ENCODE measurements around the gene BPIFB2.
A peak's percentile ranks its signal among the peaks of the same experiment; 100 is the strongest.

The BPIFB2 gene

GRCh38 chr20:33054381-33054780, 46.9 kb downstream of the BPIFB2 start:
- DNase-seq, result no peak
- H3K36me3 ChIP-seq (ENCODE audit: control insufficient read depth in 4 of 4, insufficient read depth in 4 of 4, low read length in 3 of 4), result no peaks in the 10 kb centered on the region
- CTCF ChIA-PET, result no interaction called here
- no peaks in the 10 kb centered on the region for H3K4me1 ChIP-seq (ENCODE audit: control extremely low read depth in 1 of 4, control insufficient read depth in 4 of 4, insufficient read depth in 4 of 4, low read length in 3 of 4)
- no peak overlapping the region for H3K27ac ChIP-seq (ENCODE audit: insufficient read depth in 1 of 2, low read depth in 1 of 2, low read length in 2 of 2, poor library complexity in 1 of 2, severe bottlenecking in 2 of 2)
- H3K4me3 ChIP-seq (ENCODE audit: control insufficient read depth in 1 of 7, extremely low read depth in 1 of 7, insufficient read depth in 4 of 7, low read depth in 2 of 7, low read length in 6 of 7), result no peak overlapping the region
- WGBS (ENCODE audit: insufficient coverage), result 100% methylated on average over 6 of the region's 7 CpGs
- no peaks in the 10 kb centered on the region for H3K9me3 ChIP-seq (ENCODE audit: control extremely low read depth in 1 of 5, control insufficient read depth in 4 of 5, insufficient read depth in 2 of 5, low read depth in 1 of 5, low read length in 4 of 5)
- H3K27me3 ChIP-seq (replicated peaks in 2 of 5; ENCODE audit: control insufficient read depth in 4 of 5, insufficient read depth in 5 of 5, low read length in 4 of 5), result no peaks in the 10 kb centered on the region
- POLR2A ChIA-PET, result no interaction called here

- ChIA-PET POLR2A (no interaction called here), CTCF (no interaction called here)
- H3K4me3 ChIP-seq (ENCODE audit: control insufficient read depth in 1 of 7, extremely low read depth in 1 of 7, insufficient read depth in 4 of 7, low read depth in 2 of 7, low read length in 6 of 7), result no peak overlapping the region
- no peak for DNase-seq
- H3K27me3 ChIP-seq (replicated peaks in 2 of 5; ENCODE audit: control insufficient read depth in 4 of 5, insufficient read depth in 5 of 5, low read length in 4 of 5), result no peaks in the 10 kb centered on the region
- H3K4me1 ChIP-seq (ENCODE audit: control extremely low read depth in 1 of 4, control insufficient read depth in 4 of 4, insufficient read depth in 4 of 4, low read length in 3 of 4), result no peaks in the 10 kb centered on the region
- H3K27ac ChIP-seq (ENCODE audit: insufficient read depth in 1 of 2, low read depth in 1 of 2, low read length in 2 of 2, poor library complexity in 1 of 2, severe bottlenecking in 2 of 2), result no peak overlapping the region
- WGBS (ENCODE audit: insufficient coverage), result 83% methylated on average over 2 of the region's 2 CpGs
- H3K9me3 ChIP-seq (ENCODE audit: control extremely low read depth in 1 of 5, control insufficient read depth in 4 of 5, insufficient read depth in 2 of 5, low read depth in 1 of 5, low read length in 4 of 5), result no peaks in the 10 kb centered on the region
- H3K36me3 ChIP-seq (ENCODE audit: control insufficient read depth in 4 of 4, insufficient read depth in 4 of 4, low read length in 3 of 4), result no peaks in the 10 kb centered on the region
These were observed 47.3 kb downstream of the BPIFB2 start for GRCh38 chr20:33054791-33055190.

- Histone ChIP-seq H3K36me3 (ENCODE audit: control insufficient read depth in 4 of 4, insufficient read depth in 4 of 4, low read length in 3 of 4) (no peaks in the 10 kb centered on the region), H3K9me3 (ENCODE audit: control extremely low read depth in 1 of 5, control insufficient read depth in 4 of 5, insufficient read depth in 2 of 5, low read depth in 1 of 5, low read length in 4 of 5) (no peaks in the 10 kb centered on the region), H3K4me1 (ENCODE audit: control extremely low read depth in 1 of 4, control insufficient read depth in 4 of 4, insufficient read depth in 4 of 4, low read length in 3 of 4) (peaks cover 0 to 17% (median under 1%) of the 10 kb centered on the region in 4 experiments), H3K27me3 (replicated peaks in 2 of 5; ENCODE audit: control insufficient read depth in 4 of 5, insufficient read depth in 5 of 5, low read length in 4 of 5) (no peaks in the 10 kb centered on the region), H3K27ac (ENCODE audit: insufficient read depth in 1 of 2, low read depth in 1 of 2, low read length in 2 of 2, poor library complexity in 1 of 2, severe bottlenecking in 2 of 2) (no peak overlapping the region), H3K4me3 (ENCODE audit: control insufficient read depth in 1 of 7, extremely low read depth in 1 of 7, insufficient read depth in 4 of 7, low read depth in 2 of 7, low read length in 6 of 7) (no peak overlapping the region)
- POLR2A ChIA-PET, result interaction anchor here (0.6 kb wide), 1 partner anchor 32 kb away, joined by 3 read pairs; no protein-coding TSS in a partner anchor
- DNase-seq, result no peak
- CTCF ChIA-PET, result interaction anchor here (0.9 to 1.0 kb wide), 2 partner anchors 13 to 88 kb away, joined by 3 read pairs; no protein-coding TSS in a partner anchor
- 76% methylated on average over 6 of the region's 7 CpGs for WGBS (ENCODE audit: insufficient coverage)
These were observed 51.6 kb downstream of the BPIFB2 start for GRCh38 chr20:33059136-33059535.

- CTCF ChIA-PET, result interaction anchor here (0.6 to 0.9 kb wide), 2 partner anchors 9 to 88 kb away, joined by 3 read pairs; no protein-coding TSS in a partner anchor
These were observed 52.4 kb downstream of the BPIFB2 start for GRCh38 chr20:33059741-33060390.

GRCh38 chr20:33061658-33062028, 54.1 kb downstream of the BPIFB2 start:
- POLR2A ChIA-PET, result no interaction called here

More at GRCh38 chr20:33059741-33060390, 52.4 kb downstream of the BPIFB2 start:
- no peak overlapping the region for H3K27ac ChIP-seq (ENCODE audit: insufficient read depth in 1 of 2, low read depth in 1 of 2, low read length in 2 of 2, poor library complexity in 1 of 2, severe bottlenecking in 2 of 2)
- H3K36me3 ChIP-seq (ENCODE audit: control insufficient read depth in 4 of 4, insufficient read depth in 4 of 4, low read length in 3 of 4), result no peaks in the 10 kb centered on the region
- H3K9me3 ChIP-seq (ENCODE audit: control extremely low read depth in 1 of 5, control insufficient read depth in 4 of 5, insufficient read depth in 2 of 5, low read depth in 1 of 5, low read length in 4 of 5), result no peaks in the 10 kb centered on the region
- POLR2A ChIA-PET, result interaction anchor here (0.6 kb wide), 1 partner anchor 31 kb away, joined by 3 read pairs; no protein-coding TSS in a partner anchor
- peak in 1 of 3 donors; percentile 28 for DNase-seq
- peaks cover 0 to 17% (median under 1%) of the 10 kb centered on the region in 4 experiments for H3K4me1 ChIP-seq (ENCODE audit: control extremely low read depth in 1 of 4, control insufficient read depth in 4 of 4, insufficient read depth in 4 of 4, low read length in 3 of 4)
- 95% methylated on average over 21 of the region's 22 CpGs for WGBS (ENCODE audit: insufficient coverage)
- H3K27me3 ChIP-seq (replicated peaks in 2 of 5; ENCODE audit: control insufficient read depth in 4 of 5, insufficient read depth in 5 of 5, low read length in 4 of 5), result no peaks in the 10 kb centered on the region
- no peak overlapping the region for H3K4me3 ChIP-seq (ENCODE audit: control insufficient read depth in 1 of 7, extremely low read depth in 1 of 7, insufficient read depth in 4 of 7, low read depth in 2 of 7, low read length in 6 of 7)

GRCh38 chr20:33062105-33062824, 54.8 kb downstream of the BPIFB2 start:
- Histone ChIP-seq H3K9me3 (ENCODE audit: control extremely low read depth in 1 of 5, control insufficient read depth in 4 of 5, insufficient read depth in 2 of 5, low read depth in 1 of 5, low read length in 4 of 5) (no peaks in the 10 kb centered on the region), H3K27ac (ENCODE audit: insufficient read depth in 1 of 2, low read depth in 1 of 2, low read length in 2 of 2, poor library complexity in 1 of 2, severe bottlenecking in 2 of 2) (no peak overlapping the region)
- POLR2A ChIA-PET, result no interaction called here

More at GRCh38 chr20:33061658-33062028, 54.1 kb downstream of the BPIFB2 start:
- H3K4me1 ChIP-seq (ENCODE audit: control extremely low read depth in 1 of 4, control insufficient read depth in 4 of 4, insufficient read depth in 4 of 4, low read length in 3 of 4), result peaks cover 0 to 17% (median under 1%) of the 10 kb centered on the region in 4 experiments
- H3K36me3 ChIP-seq (ENCODE audit: control insufficient read depth in 4 of 4, insufficient read depth in 4 of 4, low read length in 3 of 4), result no peaks in the 10 kb centered on the region
- no peaks in the 10 kb centered on the region for H3K27me3 ChIP-seq (replicated peaks in 2 of 5; ENCODE audit: control insufficient read depth in 4 of 5, insufficient read depth in 5 of 5, low read length in 4 of 5)
- H3K9me3 ChIP-seq (ENCODE audit: control extremely low read depth in 1 of 5, control insufficient read depth in 4 of 5, insufficient read depth in 2 of 5, low read depth in 1 of 5, low read length in 4 of 5), result no peaks in the 10 kb centered on the region
- DNase-seq, result peak; percentile 26 to 87 (median 82)
- no peak overlapping the region for H3K27ac ChIP-seq (ENCODE audit: insufficient read depth in 1 of 2, low read depth in 1 of 2, low read length in 2 of 2, poor library complexity in 1 of 2, severe bottlenecking in 2 of 2)
- CTCF ChIA-PET, result no interaction called here
- no peak overlapping the region for H3K4me3 ChIP-seq (ENCODE audit: control insufficient read depth in 1 of 7, extremely low read depth in 1 of 7, insufficient read depth in 4 of 7, low read depth in 2 of 7, low read length in 6 of 7)
- WGBS (ENCODE audit: insufficient coverage), result 64% methylated on average over 8 of the region's 14 CpGs

GRCh38 chr20:33062825-33063149, 55.3 kb downstream of the BPIFB2 start:
- WGBS (ENCODE audit: insufficient coverage), result 100% methylated on average over 1 of the region's 1 CpG
- Histone ChIP-seq H3K4me3 (ENCODE audit: control insufficient read depth in 1 of 7, extremely low read depth in 1 of 7, insufficient read depth in 4 of 7, low read depth in 2 of 7, low read length in 6 of 7) (no peak overlapping the region), H3K27ac (ENCODE audit: insufficient read depth in 1 of 2, low read depth in 1 of 2, low read length in 2 of 2, poor library complexity in 1 of 2, severe bottlenecking in 2 of 2) (no peak overlapping the region), H3K27me3 (replicated peaks in 2 of 5; ENCODE audit: control insufficient read depth in 4 of 5, insufficient read depth in 5 of 5, low read length in 4 of 5) (no peaks in the 10 kb centered on the region), H3K4me1 (ENCODE audit: control extremely low read depth in 1 of 4, control insufficient read depth in 4 of 4, insufficient read depth in 4 of 4, low read length in 3 of 4) (peaks cover 0 to 23% (median 6%) of the 10 kb centered on the region in 4 experiments), H3K9me3 (ENCODE audit: control extremely low read depth in 1 of 5, control insufficient read depth in 4 of 5, insufficient read depth in 2 of 5, low read depth in 1 of 5, low read length in 4 of 5) (no peaks in the 10 kb centered on the region), H3K36me3 (ENCODE audit: control insufficient read depth in 4 of 4, insufficient read depth in 4 of 4, low read length in 3 of 4) (no peaks in the 10 kb centered on the region)
- CTCF ChIA-PET, result no interaction called here
- DNase-seq, result no peak
- POLR2A ChIA-PET, result no interaction called here

More at GRCh38 chr20:33062105-33062824, 54.8 kb downstream of the BPIFB2 start:
- DNase-seq, result no peak
- Histone ChIP-seq H3K4me3 (ENCODE audit: control insufficient read depth in 1 of 7, extremely low read depth in 1 of 7, insufficient read depth in 4 of 7, low read depth in 2 of 7, low read length in 6 of 7) (no peak overlapping the region), H3K4me1 (ENCODE audit: control extremely low read depth in 1 of 4, control insufficient read depth in 4 of 4, insufficient read depth in 4 of 4, low read length in 3 of 4) (peaks cover 0 to 17% (median 1%) of the 10 kb centered on the region in 4 experiments), H3K27me3 (replicated peaks in 2 of 5; ENCODE audit: control insufficient read depth in 4 of 5, insufficient read depth in 5 of 5, low read length in 4 of 5) (no peaks in the 10 kb centered on the region), H3K36me3 (ENCODE audit: control insufficient read depth in 4 of 4, insufficient read depth in 4 of 4, low read length in 3 of 4) (no peaks in the 10 kb centered on the region)
- 79% methylated on average over 7 of the region's 9 CpGs for WGBS (ENCODE audit: insufficient coverage)
- CTCF ChIA-PET, result no interaction called here
